ENCODE measurements around the gene NUTM2F.
"Not testable (repeated sequence)": the region's sequence is repeated elsewhere in the genome, so short reads cannot be mapped to it uniquely, and the experiment has no call there.

Gene NUTM2F, protein sequence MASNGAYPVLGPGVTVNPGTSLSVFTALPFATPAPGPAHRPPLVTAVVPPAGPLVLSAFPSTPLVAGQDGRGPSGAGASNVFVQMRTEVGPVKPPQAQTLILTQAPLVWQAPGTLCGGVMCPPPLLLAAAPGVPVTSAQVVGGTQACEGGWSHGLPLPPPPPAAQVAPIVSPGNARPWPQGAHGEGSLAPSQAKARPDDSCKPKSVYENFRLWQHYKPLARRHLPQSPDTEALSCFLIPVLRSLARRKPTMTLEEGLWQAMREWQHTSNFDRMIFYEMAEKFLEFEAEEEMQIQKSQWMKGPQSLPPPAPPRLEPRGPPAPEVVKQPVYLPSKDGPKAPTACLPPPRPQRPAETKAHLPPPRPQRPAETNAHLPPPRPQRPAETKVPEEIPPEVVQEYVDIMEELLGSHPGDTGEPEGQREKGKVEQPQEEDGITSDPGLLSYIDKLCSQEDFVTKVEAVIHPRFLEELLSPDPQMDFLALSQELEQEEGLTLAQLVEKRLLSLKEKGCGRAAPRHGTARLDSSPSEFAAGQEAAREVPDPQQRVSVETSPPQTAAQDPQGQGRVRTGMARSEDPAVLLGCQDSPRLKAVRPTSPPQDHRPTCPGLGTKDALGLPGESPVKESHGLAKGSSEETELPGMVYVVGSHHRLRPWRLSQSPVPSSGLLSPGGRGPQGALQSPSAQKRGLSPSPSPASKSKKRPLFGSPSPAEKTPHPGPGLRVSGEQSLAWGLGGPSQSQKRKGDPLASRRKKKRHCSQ

DNA sequence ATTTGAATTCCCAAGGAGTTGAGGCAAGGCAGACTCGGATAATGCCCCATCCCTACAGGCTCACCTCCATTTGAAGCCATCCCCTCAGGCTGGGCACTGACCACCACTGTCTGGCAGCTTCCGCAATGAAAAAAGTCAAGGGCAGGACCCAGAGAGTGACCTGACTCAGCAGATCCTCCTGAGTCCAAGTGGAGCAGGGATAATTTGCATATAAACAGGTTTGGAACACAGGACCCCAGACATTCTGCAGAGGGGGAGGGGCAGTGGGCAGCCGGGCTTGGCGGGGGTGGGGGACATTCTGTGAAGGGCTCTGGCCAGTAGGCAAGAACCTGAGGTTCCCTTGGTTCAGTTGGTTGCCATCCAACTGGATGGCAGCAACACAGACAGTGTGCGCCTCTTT, at the start of gene NUTM2F:
NUTM2F (minus strand) TSS at position 101 of the 400 bp plus-strand sequence; CDS start at position 80, 21 bp downstream.
- not testable (repeated sequence) for H3K27me3 Mint-ChIP-seq (ENCODE audit: low read depth); H3K9me3 Mint-ChIP-seq; H3K27ac Mint-ChIP-seq; H3K36me3 Mint-ChIP-seq (ENCODE audit: low read depth); H3K4me1 Mint-ChIP-seq (ENCODE audit: low read depth); H3K4me3 Mint-ChIP-seq

- H3K4me1 Mint-ChIP-seq (ENCODE audit: low read depth); H3K36me3 Mint-ChIP-seq (ENCODE audit: low read depth); H3K9me3 Mint-ChIP-seq; H3K27me3 Mint-ChIP-seq (ENCODE audit: low read depth): not testable (repeated sequence)
- Mint-ChIP-seq H3K27ac (peak overlapping the region; percentile 89), H3K4me3 (peak overlapping the region; percentile 82)
These were observed 46.8 kb upstream of the NUTM2F start for GRCh38 chr9:94375197-94375596.

DNA sequence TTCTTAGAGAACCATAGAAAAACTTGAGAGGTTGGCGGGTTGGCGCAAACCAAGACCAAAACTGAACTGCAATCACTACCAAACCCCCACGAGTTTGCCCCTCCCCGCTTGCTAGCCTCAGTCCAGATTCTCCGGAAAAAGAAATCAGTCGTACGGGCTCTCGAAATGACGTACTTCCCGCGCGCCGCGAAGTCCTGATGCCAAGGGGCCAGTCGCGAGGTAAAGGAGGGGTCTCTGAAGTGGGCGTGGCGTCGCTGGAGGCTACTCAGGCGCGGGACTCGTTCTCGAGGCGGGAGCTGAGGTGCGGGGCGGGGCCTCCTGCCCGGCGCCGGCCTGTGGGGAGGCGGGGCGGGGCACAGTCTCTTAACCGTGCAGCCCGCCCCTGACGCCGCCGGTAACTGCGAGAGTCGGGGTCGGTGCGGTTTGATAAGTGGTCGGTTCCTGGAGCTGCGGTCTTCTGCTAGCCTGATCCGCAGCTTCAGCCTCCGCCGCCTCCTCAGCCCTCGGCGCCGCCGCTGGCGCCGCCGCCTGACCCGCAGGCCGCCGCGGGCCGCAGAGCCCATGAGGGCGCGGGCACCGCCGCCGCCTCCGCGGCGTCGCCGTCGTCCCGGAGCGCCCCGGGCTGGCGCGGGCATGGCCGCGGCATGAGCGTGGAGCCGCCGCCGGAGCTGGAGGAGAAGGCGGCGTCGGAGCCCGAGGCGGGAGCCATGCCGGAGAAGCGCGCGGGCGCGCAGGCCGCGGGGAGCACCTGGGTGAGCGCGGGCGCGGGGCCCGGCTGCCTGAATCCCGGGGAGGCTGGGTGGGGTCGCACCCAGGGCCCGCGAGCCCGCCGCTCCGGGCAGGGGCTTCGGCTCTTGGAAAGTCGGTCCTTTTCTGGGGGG, 46.0 kb upstream of the NUTM2F start:
- H3K36me3 Mint-ChIP-seq (ENCODE audit: low read depth); H3K4me1 Mint-ChIP-seq (ENCODE audit: low read depth): not testable (repeated sequence)

GRCh38 chr9:94373779-94374175, 45.3 kb upstream of the NUTM2F start:
- not testable (repeated sequence) for H3K4me1 Mint-ChIP-seq (ENCODE audit: low read depth); H3K9me3 Mint-ChIP-seq; H3K36me3 Mint-ChIP-seq (ENCODE audit: low read depth); H3K27me3 Mint-ChIP-seq (ENCODE audit: low read depth)
- peak overlapping the region; percentile 89 for H3K4me3 Mint-ChIP-seq
- peak overlapping the region; percentile 85 for H3K27ac Mint-ChIP-seq

More for the DNA sequence above, 46.0 kb upstream of the NUTM2F start:
- not testable (repeated sequence) for H3K27me3 Mint-ChIP-seq (ENCODE audit: low read depth); H3K9me3 Mint-ChIP-seq
- peak overlapping the region; percentile 89 for H3K27ac Mint-ChIP-seq
- H3K4me3 Mint-ChIP-seq, result peak overlapping the region; percentile 89

- H3K9me3 Mint-ChIP-seq; H3K36me3 Mint-ChIP-seq (ENCODE audit: low read depth); H3K27me3 Mint-ChIP-seq (ENCODE audit: low read depth); H3K4me3 Mint-ChIP-seq; H3K4me1 Mint-ChIP-seq (ENCODE audit: low read depth); H3K27ac Mint-ChIP-seq: not testable (repeated sequence)
These were observed 41.8 kb upstream of the NUTM2F start for GRCh38 chr9:94370266-94370665.

DNA sequence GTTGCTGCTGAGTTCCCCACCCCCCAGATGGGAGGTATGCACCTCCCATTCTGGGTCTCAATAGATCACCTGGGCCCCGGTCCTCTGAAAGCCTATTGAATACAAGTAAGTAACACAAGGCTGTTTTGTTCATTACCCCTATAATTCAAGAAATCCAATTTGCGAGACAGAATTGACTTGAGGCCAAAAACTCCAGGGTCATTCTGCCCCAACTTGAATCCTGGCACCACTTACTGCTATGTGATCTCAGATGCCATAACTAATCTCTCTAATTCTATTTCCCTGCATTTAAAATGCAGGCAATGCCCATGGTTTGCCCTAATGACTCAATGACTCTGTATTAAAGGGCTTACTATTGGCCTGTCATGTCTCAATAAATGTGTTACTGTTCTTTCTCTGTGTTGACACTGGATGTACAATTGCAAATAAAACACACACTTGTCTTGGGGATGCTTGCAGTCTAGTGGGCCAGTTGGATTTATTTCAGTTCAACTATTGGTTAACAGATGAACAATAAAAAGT, 35.7 kb upstream of the NUTM2F start:
- not testable (repeated sequence) for H3K4me1 Mint-ChIP-seq (ENCODE audit: low read depth); H3K9me3 Mint-ChIP-seq; H3K27me3 Mint-ChIP-seq (ENCODE audit: low read depth); H3K4me3 Mint-ChIP-seq; H3K27ac Mint-ChIP-seq; H3K36me3 Mint-ChIP-seq (ENCODE audit: low read depth)

GRCh38 chr9:94357158-94357557, 28.7 kb upstream of the NUTM2F start:
- H3K9me3 Mint-ChIP-seq; H3K27me3 Mint-ChIP-seq (ENCODE audit: low read depth); H3K36me3 Mint-ChIP-seq (ENCODE audit: low read depth); H3K4me3 Mint-ChIP-seq; H3K4me1 Mint-ChIP-seq (ENCODE audit: low read depth); H3K27ac Mint-ChIP-seq: not testable (repeated sequence)

DNA sequence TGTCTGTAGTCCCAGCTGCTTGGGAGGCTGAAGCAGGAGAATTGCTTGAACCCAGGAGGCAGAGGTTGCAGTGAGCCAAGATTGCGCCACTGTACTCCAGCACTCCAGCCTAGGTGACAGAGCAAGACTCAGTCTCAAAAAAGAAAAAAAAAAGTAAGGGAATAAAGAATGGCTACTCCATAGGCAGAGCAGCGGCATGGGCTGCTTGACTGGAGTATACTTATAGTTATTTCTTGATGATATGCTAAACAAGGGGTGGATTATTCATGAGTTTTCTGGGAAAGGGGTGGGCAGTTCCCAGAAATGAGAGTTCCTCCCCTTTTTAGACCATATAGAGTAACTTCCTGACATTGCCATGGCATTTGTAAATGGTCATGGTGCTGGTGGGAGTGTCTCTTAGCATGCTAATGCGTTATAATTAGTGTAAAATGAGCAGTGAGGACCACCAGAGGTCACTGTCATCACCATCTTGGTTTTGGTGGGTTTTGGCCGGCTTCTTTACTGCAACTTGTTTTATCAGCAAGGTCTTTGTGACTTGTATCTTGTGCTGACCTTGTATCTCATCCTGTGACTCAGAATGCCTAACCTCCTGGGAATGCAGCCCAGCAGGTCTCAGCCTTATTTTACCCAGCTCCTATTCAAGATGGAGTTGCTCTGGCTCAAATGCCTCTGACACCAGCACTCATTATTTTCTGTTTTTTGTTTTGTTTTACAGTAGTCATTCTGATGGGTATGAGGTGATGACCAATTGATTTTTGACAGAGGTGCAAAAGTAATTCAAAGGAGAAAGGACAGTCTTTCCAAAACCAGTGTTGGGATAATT, 23.7 kb upstream of the NUTM2F start:
- not testable (repeated sequence) for H3K36me3 Mint-ChIP-seq (ENCODE audit: low read depth); H3K4me1 Mint-ChIP-seq (ENCODE audit: low read depth); H3K9me3 Mint-ChIP-seq; H3K4me3 Mint-ChIP-seq; H3K27me3 Mint-ChIP-seq (ENCODE audit: low read depth); H3K27ac Mint-ChIP-seq

- not testable (repeated sequence) for H3K4me1 Mint-ChIP-seq (ENCODE audit: low read depth)
These were observed 20.3 kb upstream of the NUTM2F start for GRCh38 chr9:94348754-94349153.

DNA sequence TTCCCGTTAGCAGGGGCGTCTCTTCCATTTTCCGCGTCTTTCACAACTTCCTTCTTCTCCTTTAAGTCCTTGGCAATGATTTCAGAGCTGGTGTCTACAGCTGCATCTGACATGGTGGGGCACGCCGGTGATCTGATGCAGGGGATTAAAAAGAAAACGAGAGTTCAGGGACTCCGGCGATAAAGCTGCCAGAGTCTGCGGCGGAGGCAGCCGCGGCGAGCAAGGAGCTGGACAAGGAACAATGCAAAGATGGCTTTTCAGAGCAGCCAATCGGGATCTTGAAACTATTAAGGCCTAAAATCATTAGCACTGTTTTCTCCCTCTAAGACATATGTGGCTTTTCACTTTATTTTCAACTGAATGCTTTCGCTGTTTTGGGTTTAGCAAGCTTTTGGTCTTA, 19.0 kb upstream of the NUTM2F start:
- H3K27me3 Mint-ChIP-seq (ENCODE audit: low read depth); H3K9me3 Mint-ChIP-seq; H3K4me1 Mint-ChIP-seq (ENCODE audit: low read depth); H3K36me3 Mint-ChIP-seq (ENCODE audit: low read depth); H3K4me3 Mint-ChIP-seq; H3K27ac Mint-ChIP-seq: not testable (repeated sequence)

More at GRCh38 chr9:94348754-94349153, 20.3 kb upstream of the NUTM2F start:
- not testable (repeated sequence) for H3K4me3 Mint-ChIP-seq; H3K27me3 Mint-ChIP-seq (ENCODE audit: low read depth); H3K9me3 Mint-ChIP-seq; H3K36me3 Mint-ChIP-seq (ENCODE audit: low read depth); H3K27ac Mint-ChIP-seq

- H3K9me3 Mint-ChIP-seq; H3K4me1 Mint-ChIP-seq (ENCODE audit: low read depth); H3K27ac Mint-ChIP-seq; H3K36me3 Mint-ChIP-seq (ENCODE audit: low read depth); H3K4me3 Mint-ChIP-seq; H3K27me3 Mint-ChIP-seq (ENCODE audit: low read depth): not testable (repeated sequence)
These were observed 13.3 kb upstream of the NUTM2F start for GRCh38 chr9:94341703-94342102.

GRCh38 chr9:94340750-94341149, 12.3 kb upstream of the NUTM2F start:
- H3K27ac Mint-ChIP-seq; H3K36me3 Mint-ChIP-seq (ENCODE audit: low read depth); H3K4me3 Mint-ChIP-seq; H3K4me1 Mint-ChIP-seq (ENCODE audit: low read depth); H3K9me3 Mint-ChIP-seq; H3K27me3 Mint-ChIP-seq (ENCODE audit: low read depth): not testable (repeated sequence)

- H3K27ac Mint-ChIP-seq; H3K4me1 Mint-ChIP-seq (ENCODE audit: low read depth); H3K9me3 Mint-ChIP-seq: not testable (repeated sequence)
These were observed 11.2 kb upstream of the NUTM2F start for GRCh38 chr9:94339657-94340056.

GRCh38 chr9:94338723-94339122, 10.3 kb upstream of the NUTM2F start:
- not testable (repeated sequence) for H3K4me3 Mint-ChIP-seq; H3K9me3 Mint-ChIP-seq; H3K36me3 Mint-ChIP-seq (ENCODE audit: low read depth); H3K27me3 Mint-ChIP-seq (ENCODE audit: low read depth); H3K27ac Mint-ChIP-seq; H3K4me1 Mint-ChIP-seq (ENCODE audit: low read depth)

More at GRCh38 chr9:94339657-94340056, 11.2 kb upstream of the NUTM2F start:
- H3K27me3 Mint-ChIP-seq (ENCODE audit: low read depth); H3K4me3 Mint-ChIP-seq; H3K36me3 Mint-ChIP-seq (ENCODE audit: low read depth): not testable (repeated sequence)

All from T-helper 1 cell treated with Interleukin-12 subunit alpha and Interleukin-12 subunit beta and Interleukin-4 antibody, amounts not matched to agents 30 μg/mL and 1 μg/mL, for 36 hours (primary cell).